Sigmoid colon (tissue), 7 donors: ENCODE results near the gene SEC23A. TPM values are rescaled to one million over a fixed set of nuclear protein-coding genes. Genes with fewer than 3 reads are reported as not detected.
A peak's percentile ranks its signal among the peaks of the same experiment; 100 is the strongest.
"Not testable (repeated sequence)": the region's sequence is repeated elsewhere in the genome, so short reads cannot be mapped to it uniquely, and the experiment has no call there.

Experiments used
- DNase-seq: peaks from one replicate; pipeline ENCODE4 v3.0.0-alpha.2; 2019
- H3K27ac ChIP-seq, 4 donors: fragments of 200-600 bp; sonication (generic); one replicate each; pipeline ENCODE4 v1.5.1; 2016 to 2019; ENCODE audit warnings: mild to moderate bottlenecking in 1 of 4
- H3K27me3 ChIP-seq, 3 donors: fragments of 200-600 bp; sonication (generic); one replicate each; pipeline ENCODE4 v1.5.1; 2019; ENCODE audit warnings: mild to moderate bottlenecking in 1 of 3
- H3K36me3 ChIP-seq, 4 donors: fragments of 200-600 bp; sonication (generic); one replicate each; pipeline ENCODE4 v1.5.1; 2016 to 2019
- H3K4me1 ChIP-seq, 4 donors: fragments of 200-600 bp; sonication (generic); one replicate each; pipeline ENCODE4 v1.5.1; 2017 to 2019
- H3K4me3 ChIP-seq, 4 donors: fragments of 200-600 bp; sonication (generic); one replicate each; pipeline ENCODE4 v1.5.1; 2017 to 2019; ENCODE audit warnings: mild to moderate bottlenecking in 2 of 4, moderate library complexity in 1 of 4
- H3K9me3 ChIP-seq, 4 donors: fragments of 200-600 bp in 3 of 4; sonication (generic) in 3 of 4; one replicate each; pipeline versions ENCODE4 v1.5.1 to v1.6.1; 2013 to 2019
- EP300 ChIP-seq, 4 donors: sonication (generic); formaldehyde crosslinking; IDR thresholded peaks; one replicate each; pipeline ENCODE4 v1.6.1; 2017; ENCODE audit warnings: antibody characterized with exemption in 4 of 4
- POLR2A ChIP-seq, 2 donors: fragments of 450-650 bp; IDR thresholded peaks; one replicate each; pipeline ENCODE4 v1.6.1; 2016; ENCODE audit warnings: antibody characterized with exemption in 2 of 2, mild to moderate bottlenecking in 2 of 2, moderate library complexity in 2 of 2
- POLR2AphosphoS5 ChIP-seq, 4 donors: sonication (generic); formaldehyde crosslinking; IDR thresholded peaks; one replicate each; pipeline ENCODE4 v1.6.1; 2017; ENCODE audit warnings: antibody characterized with exemption in 4 of 4
- WGBS, 2 donors: extraction: QIAGEN DNeasy Blood & Tissue Kit; methylation state at CpG; one replicate each; pipeline ENCODE4 v1.1.7; 2013; 5-methylcytosine and 5-hydroxymethylcytosine counted together
- intact Hi-C: fragments of 100-400 bp; cut with DNase I; formaldehyde crosslinking; loops from one replicate; pipeline ENCODE4 v1.15.1; 2023
- polyA plus RNA-seq, 3 donors: library from polyadenylated mRNA; stranded (reverse); fragments of 200-250 nt; gene quantifications; one replicate each; pipeline ENCODE4 v1.2.3, GENCODE V29; 2013
- total RNA-seq, 4 donors: library from RNA; depleted of rRNA; stranded (reverse); fragments of >200 nt; gene quantifications; one replicate each; pipeline ENCODE4 v1.1.0, GENCODE V29; 2016
- TF ChIP-seq, protein P1 (sequence below), 4 experiments: fragments of 450-650 bp in 3 of 4; fragments of 200-600 bp in 1 of 4; IDR thresholded peaks; one replicate each; pipeline ENCODE4 v1.5.1; 2016 to 2019; ENCODE audit warnings: antibody characterized with exemption in 4 of 4, mild to moderate bottlenecking in 3 of 4, moderate library complexity in 2 of 4
- donor health status: healthy with polysubstance abuse.
- donor health status: Bipolar disorder and iron deficiency.
- donor health status: healthy.

SEC23A gene
- total and polyA plus RNA-seq, 7 donors: 25.2 to 235 (median 118) TPM

DNA sequence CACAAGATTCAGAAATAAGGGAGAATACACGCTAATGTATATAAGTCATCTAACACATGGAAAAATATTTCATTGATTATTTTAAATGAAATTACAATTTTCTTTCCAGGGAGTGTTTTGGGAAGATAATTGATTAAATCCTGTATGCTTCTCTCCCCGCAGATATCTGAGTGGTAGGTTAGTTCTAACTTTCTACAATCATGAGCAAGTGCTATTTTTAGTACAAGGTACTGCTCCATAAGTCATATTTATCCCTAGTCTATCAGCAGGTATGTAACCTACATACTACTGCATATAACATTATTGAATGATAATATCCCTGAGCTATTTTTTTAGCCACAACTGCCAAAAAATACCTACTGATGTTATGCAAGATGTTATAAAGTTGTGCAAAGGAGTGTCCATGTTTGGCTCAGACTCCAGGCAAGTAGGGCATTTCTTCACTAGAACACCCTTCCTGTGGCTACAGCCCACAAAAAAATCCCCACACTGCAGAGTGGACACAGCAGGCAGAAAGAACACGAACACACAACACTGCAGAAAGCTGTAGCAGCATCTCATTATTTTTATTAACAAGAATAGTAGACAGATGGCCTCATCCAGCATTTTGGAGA lies 87.0 kb downstream of the SEC23A start:
- TF ChIP-seq POLR2AphosphoS5 (IDR thresholded peaks at IDR 0.05) (no peak), EP300 (IDR thresholded peaks at IDR 0.05) (no peak), POLR2A (IDR thresholded peaks at IDR 0.05) (no peak)
- TF ChIP-seq, protein P1, sequence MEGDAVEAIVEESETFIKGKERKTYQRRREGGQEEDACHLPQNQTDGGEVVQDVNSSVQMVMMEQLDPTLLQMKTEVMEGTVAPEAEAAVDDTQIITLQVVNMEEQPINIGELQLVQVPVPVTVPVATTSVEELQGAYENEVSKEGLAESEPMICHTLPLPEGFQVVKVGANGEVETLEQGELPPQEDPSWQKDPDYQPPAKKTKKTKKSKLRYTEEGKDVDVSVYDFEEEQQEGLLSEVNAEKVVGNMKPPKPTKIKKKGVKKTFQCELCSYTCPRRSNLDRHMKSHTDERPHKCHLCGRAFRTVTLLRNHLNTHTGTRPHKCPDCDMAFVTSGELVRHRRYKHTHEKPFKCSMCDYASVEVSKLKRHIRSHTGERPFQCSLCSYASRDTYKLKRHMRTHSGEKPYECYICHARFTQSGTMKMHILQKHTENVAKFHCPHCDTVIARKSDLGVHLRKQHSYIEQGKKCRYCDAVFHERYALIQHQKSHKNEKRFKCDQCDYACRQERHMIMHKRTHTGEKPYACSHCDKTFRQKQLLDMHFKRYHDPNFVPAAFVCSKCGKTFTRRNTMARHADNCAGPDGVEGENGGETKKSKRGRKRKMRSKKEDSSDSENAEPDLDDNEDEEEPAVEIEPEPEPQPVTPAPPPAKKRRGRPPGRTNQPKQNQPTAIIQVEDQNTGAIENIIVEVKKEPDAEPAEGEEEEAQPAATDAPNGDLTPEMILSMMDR (IDR thresholded peaks at IDR 0.05): no peak
- no peaks in the 10 kb centered on the region for H3K4me1 ChIP-seq
- 95 to 96% methylated on average over 3 of the region's 3 CpGs for WGBS, 2 donors
- no peaks in the 10 kb centered on the region for H3K36me3 ChIP-seq
- no peaks in the 10 kb centered on the region for H3K9me3 ChIP-seq
- intact Hi-C loops: loop anchor here (10.0 kb wide), 1 partner anchor 1111 kb away; no protein-coding TSS in a partner anchor
- no peaks in the 10 kb centered on the region for H3K27me3 ChIP-seq
- no peak overlapping the region for H3K4me3 ChIP-seq
- DNase-seq: no peak
- no peak overlapping the region for H3K27ac ChIP-seq

DNA sequence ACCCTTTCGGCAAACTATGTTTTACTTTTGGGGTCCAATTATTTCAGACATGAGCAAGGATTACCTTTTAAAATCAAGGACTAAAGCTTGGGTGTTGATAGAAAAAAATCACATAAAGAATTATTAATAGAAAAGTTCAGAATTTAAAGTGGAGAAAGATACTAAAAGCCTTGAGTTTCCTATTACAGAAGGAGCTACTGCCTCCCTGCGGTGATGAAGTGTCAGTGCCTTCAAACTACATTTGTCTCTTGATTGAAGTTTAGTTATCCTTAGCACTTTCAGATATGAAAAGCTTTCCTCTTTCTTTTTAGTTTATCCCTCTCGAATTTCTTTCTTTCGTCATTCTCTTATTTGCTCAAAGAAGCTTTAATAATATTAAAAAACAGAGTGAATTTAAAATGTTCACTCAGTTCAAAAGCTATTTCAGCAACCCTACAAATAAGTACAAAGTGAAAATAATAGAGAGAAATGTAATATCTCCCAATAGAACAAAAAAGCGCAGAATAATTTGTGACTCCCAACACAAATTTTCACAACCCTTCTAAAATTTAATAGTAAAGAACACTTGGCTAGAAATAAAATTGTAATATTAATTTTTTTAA lies 87.6 kb downstream of the SEC23A start:
- Histone ChIP-seq H3K27me3 (no peaks in the 10 kb centered on the region), H3K4me1 (no peaks in the 10 kb centered on the region), H3K9me3 (no peaks in the 10 kb centered on the region), H3K4me3 (no peak overlapping the region), H3K36me3 (no peaks in the 10 kb centered on the region), H3K27ac (no peak overlapping the region)
- no peak for TF ChIP-seq EP300 (IDR thresholded peaks at IDR 0.05)
- TF ChIP-seq, protein P1 (IDR thresholded peaks at IDR 0.05): peak in 3 of 4 experiments; percentile 39 to 62 (median 50)
- no peak for DNase-seq
- intact Hi-C loops: loop anchor here (10.0 kb wide), 1 partner anchor 1111 kb away; no protein-coding TSS in a partner anchor
- 21 to 34% methylated on average over 5 of the region's 5 CpGs for WGBS, 2 donors

DNA sequence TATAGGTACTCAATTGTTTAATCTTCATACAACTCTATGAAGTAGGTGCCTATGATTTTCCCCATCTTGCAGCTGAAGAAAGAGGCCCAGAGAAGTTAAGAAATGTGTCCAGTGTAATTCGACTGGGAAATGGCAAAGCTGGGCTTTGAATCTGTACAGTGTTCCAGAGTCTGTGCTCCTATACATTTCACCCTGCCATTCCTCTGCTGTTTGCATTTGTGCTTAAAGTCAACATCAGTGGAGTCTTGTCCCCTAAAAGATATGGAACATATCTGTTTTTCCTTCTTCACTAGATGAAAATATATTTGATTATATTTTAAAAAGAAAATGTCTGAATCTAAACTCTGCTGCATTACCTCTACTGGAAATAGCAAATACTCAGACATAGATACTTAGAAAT lies 88.6 kb downstream of the SEC23A start:
- 77 to 87% methylated on average over 1 of the region's 1 CpG for WGBS, 2 donors
- no peak for DNase-seq
- no peak for TF ChIP-seq POLR2A (IDR thresholded peaks at IDR 0.05)
- TF ChIP-seq, protein P1 (IDR thresholded peaks at IDR 0.05): no peak
- TF ChIP-seq POLR2AphosphoS5 (IDR thresholded peaks at IDR 0.05): no peak
- no peak for TF ChIP-seq EP300 (IDR thresholded peaks at IDR 0.05)
- no peaks in the 10 kb centered on the region for H3K4me1 ChIP-seq
- no peaks in the 10 kb centered on the region for H3K36me3 ChIP-seq
- H3K4me3 ChIP-seq: no peak overlapping the region
- no peaks in the 10 kb centered on the region for H3K27me3 ChIP-seq
- intact Hi-C loops: loop anchor here (5.0 to 10.0 kb wide), 2 partner anchors 292 to 1110 kb away; no protein-coding TSS in a partner anchor
- H3K27ac ChIP-seq: no peak overlapping the region
- H3K9me3 ChIP-seq: no peaks in the 10 kb centered on the region

DNA sequence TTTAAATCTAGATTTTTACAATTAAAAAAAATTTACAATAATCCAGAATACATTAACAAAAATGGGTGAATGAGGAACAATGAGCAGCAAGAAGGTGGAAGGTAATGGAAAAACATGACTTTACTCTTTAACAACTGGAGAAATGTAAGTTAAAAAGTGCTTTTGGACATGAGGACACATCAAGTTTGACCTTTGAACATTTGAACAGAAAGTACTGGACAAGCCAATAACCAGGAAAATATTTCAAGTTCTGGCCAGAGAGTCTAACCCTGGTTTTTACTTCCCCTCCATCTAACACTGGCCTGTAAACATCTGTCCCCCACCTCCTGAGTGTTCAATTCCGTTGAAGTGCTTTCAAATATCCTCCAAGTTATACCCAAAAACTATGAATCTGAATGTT lies 94.1 kb downstream of the SEC23A start:
- intact Hi-C loops, H3K4me1 ChIP-seq, H3K36me3 ChIP-seq, H3K9me3 ChIP-seq, H3K4me3 ChIP-seq, H3K27me3 ChIP-seq, H3K27ac ChIP-seq, DNase-seq: not testable (repeated sequence)
- 77 to 86% methylated on average over 1 of the region's 1 CpG for WGBS, 2 donors

DNA sequence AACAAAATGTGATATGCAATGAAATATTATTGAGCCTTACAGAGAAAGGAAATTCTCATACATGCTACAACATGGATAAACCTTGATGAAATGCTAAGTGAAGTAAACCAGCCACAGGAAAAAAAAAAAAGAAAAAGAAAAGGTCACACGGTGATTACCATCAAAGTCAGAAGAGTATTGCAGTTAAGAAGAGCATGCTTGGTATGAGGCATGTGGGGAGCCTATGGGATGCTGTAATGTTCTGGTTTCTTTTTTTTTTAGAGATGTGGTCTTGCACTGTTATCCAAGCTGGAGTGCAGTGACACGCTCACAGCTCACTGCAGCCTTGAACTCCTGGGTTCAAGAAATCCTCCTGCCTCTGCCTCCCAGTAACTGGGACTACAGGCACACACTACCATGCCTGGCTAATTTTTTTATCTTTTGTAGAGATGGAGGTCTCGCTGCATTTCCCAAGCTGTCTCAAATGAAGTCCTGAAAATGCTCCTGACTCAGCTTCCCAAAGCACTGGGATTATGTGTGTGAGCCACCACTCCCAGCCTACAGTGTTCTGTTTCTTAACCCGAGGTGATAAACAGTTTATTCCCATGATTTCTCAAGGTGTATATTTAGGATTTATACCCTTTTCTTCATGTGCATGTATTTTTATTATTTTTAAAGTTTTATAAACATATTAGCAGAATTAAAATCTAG lies 96.2 kb downstream of the SEC23A start:
- 88 to 91% methylated on average over 4 of the region's 4 CpGs for WGBS, 2 donors
- TF ChIP-seq, protein P1 (IDR thresholded peaks at IDR 0.05): no peak
- TF ChIP-seq POLR2A (IDR thresholded peaks at IDR 0.05) (no peak), POLR2AphosphoS5 (IDR thresholded peaks at IDR 0.05) (no peak), EP300 (IDR thresholded peaks at IDR 0.05) (no peak)
- no peaks in the 10 kb centered on the region for H3K27me3 ChIP-seq
- intact Hi-C loops: no loop called here
- DNase-seq: no peak
- H3K36me3 ChIP-seq: no peaks in the 10 kb centered on the region
- no peak overlapping the region for H3K27ac ChIP-seq
- no peaks in the 10 kb centered on the region for H3K9me3 ChIP-seq
- H3K4me1 ChIP-seq: no peaks in the 10 kb centered on the region
- H3K4me3 ChIP-seq: no peak overlapping the region
